Fibroblast of lung (primary cell): Measurements from ENCODE around the gene PACSIN2.

Experiments used
- CTCF ChIP-seq, 2 donors: IDR thresholded peaks in 1 of 2; conservative IDR thresholded peaks in 1 of 2; 1 replicate in 1 of 2; 2 replicates in 1 of 2; pipeline ENCODE4 v1.5.1; 2011 to 2012; ENCODE audit warnings: low read length in 2 of 2, control low read depth in 1 of 2, inconsistent platforms in 1 of 2, low read depth in 1 of 2, mild to moderate bottlenecking in 1 of 2
- EZH2 ChIP-seq: IDR thresholded peaks from 2 replicates; pipeline ENCODE4 v1.5.1; 2012; ENCODE audit warnings: low read length, control low read depth, mild to moderate bottlenecking; ENCODE audit errors: missing control alignments

GRCh38 chr22:42938976-42939375 is 76.0 kb downstream of the PACSIN2 start:
- TF ChIP-seq CTCF (conservative IDR thresholded peaks at IDR 0.05 in 1 of 2, IDR thresholded peaks at IDR 0.05 in 1 of 2; ENCODE audit: low read depth in 1 of 2, low read length in 2 of 2) (no peak), EZH2 (no peak)
